Esophagus muscularis mucosa (tissue), 4 donors: ENCODE data around the gene MPC1. TPM values are rescaled to one million over a fixed set of nuclear protein-coding genes. Genes with fewer than 3 reads are reported as not detected.

Experiments used
- DNase-seq: peaks from one replicate; pipeline ENCODE4 v3.0.0-alpha.2; 2017; ENCODE audit errors: extremely low spot score
- H3K27ac ChIP-seq, 4 donors: fragments of 200-600 bp; sonication (generic); replicated peaks in 1 of 4; 1 replicate in 3 of 4; 2 replicates in 1 of 4; pipeline ENCODE4 v1.5.1; 2016 to 2019; ENCODE audit warnings: mild to moderate bottlenecking in 1 of 4
- H3K27me3 ChIP-seq, 4 donors: fragments of 200-600 bp; sonication (generic); one replicate each; pipeline versions ENCODE4 v1.5.1 to v1.6.0; 2016 to 2019
- H3K36me3 ChIP-seq, 4 donors: fragments of 200-600 bp; sonication (generic); one replicate each; pipeline ENCODE4 v1.5.1; 2016 to 2019
- H3K4me1 ChIP-seq, 4 donors: fragments of 200-600 bp; sonication (generic); one replicate each; pipeline ENCODE4 v1.5.1; 2016 to 2019
- H3K4me3 ChIP-seq, 4 donors: fragments of 200-600 bp; sonication (generic); 1 replicate in 2 of 4; 2 replicates in 2 of 4; pipeline ENCODE4 v1.5.1; 2016 to 2019; ENCODE audit warnings: mild to moderate bottlenecking in 4 of 4, moderate library complexity in 1 of 4
- H3K9me3 ChIP-seq, 4 donors: fragments of 200-600 bp; sonication (generic); 1 replicate in 3 of 4; 2 replicates in 1 of 4; pipeline ENCODE4 v1.5.1; 2016 to 2019
- EP300 ChIP-seq: sonication (generic); formaldehyde crosslinking; IDR thresholded peaks from one replicate; pipeline ENCODE4 v1.6.1; 2017; ENCODE audit warnings: antibody characterized with exemption
- POLR2A ChIP-seq: fragments of 450-650 bp; IDR thresholded peaks from one replicate; pipeline ENCODE4 v1.6.1; 2017; ENCODE audit warnings: antibody characterized with exemption, moderate library complexity, mild to moderate bottlenecking, low read depth
- POLR2AphosphoS5 ChIP-seq, 2 donors: sonication (generic); formaldehyde crosslinking; IDR thresholded peaks; one replicate each; pipeline ENCODE4 v1.6.1; 2017; ENCODE audit warnings: antibody characterized with exemption in 2 of 2
- WGBS: methylation state at CpG from one replicate; pipeline ENCODE4 v1.1.5; 2018; 5-methylcytosine and 5-hydroxymethylcytosine counted together
- intact Hi-C: fragments of 100-400 bp; cut with DNase I; formaldehyde crosslinking; loops from one replicate; pipeline ENCODE4 v1.15.1; 2023
- total RNA-seq, 4 donors: library from RNA; depleted of rRNA; stranded (reverse); fragments of >200 nt; gene quantifications; one replicate each; pipeline versions ENCODE4 v1.1.0 to v1.2.1, GENCODE V29; 2016
- TF ChIP-seq, protein P1 (sequence below), 3 experiments: fragments of 200-600 bp in 2 of 3; fragments of 450-650 bp in 1 of 3; sonication (generic) in 2 of 3; IDR thresholded peaks; one replicate each; pipeline ENCODE4 v1.5.1; 2017 to 2019; ENCODE audit warnings: antibody characterized with exemption in 3 of 3, mild to moderate bottlenecking in 2 of 3, moderate library complexity in 1 of 3

The MPC1 gene
- total RNA-seq, 4 donors from 2014 or later: 54.7 to 68.1 (median 63.1) TPM

- Histone ChIP-seq H3K4me1 (peaks cover 0 to 3% (median 0%) of the 10 kb centered on the region in 4 donors), H3K4me3 (no peak overlapping the region), H3K27ac (no peak overlapping the region), H3K9me3 (no peaks in the 10 kb centered on the region), H3K36me3 (peaks cover 24 to 88% (median 55%) of the 10 kb centered on the region in 4 donors), H3K27me3 (no peaks in the 10 kb centered on the region)
- intact Hi-C loops: no loop called here
- 91% methylated on average over 5 of the region's 5 CpGs for WGBS
- no peak for DNase-seq
- TF ChIP-seq POLR2AphosphoS5 (IDR thresholded peaks at IDR 0.05): no peak
- no peak for TF ChIP-seq POLR2A
- TF ChIP-seq, protein P1, sequence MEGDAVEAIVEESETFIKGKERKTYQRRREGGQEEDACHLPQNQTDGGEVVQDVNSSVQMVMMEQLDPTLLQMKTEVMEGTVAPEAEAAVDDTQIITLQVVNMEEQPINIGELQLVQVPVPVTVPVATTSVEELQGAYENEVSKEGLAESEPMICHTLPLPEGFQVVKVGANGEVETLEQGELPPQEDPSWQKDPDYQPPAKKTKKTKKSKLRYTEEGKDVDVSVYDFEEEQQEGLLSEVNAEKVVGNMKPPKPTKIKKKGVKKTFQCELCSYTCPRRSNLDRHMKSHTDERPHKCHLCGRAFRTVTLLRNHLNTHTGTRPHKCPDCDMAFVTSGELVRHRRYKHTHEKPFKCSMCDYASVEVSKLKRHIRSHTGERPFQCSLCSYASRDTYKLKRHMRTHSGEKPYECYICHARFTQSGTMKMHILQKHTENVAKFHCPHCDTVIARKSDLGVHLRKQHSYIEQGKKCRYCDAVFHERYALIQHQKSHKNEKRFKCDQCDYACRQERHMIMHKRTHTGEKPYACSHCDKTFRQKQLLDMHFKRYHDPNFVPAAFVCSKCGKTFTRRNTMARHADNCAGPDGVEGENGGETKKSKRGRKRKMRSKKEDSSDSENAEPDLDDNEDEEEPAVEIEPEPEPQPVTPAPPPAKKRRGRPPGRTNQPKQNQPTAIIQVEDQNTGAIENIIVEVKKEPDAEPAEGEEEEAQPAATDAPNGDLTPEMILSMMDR (IDR thresholded peaks at IDR 0.05): no peak
- no peak for TF ChIP-seq EP300
These were observed 59.3 kb downstream of the MPC1 start for GRCh38 chr6:166323395-166323794.

DNA sequence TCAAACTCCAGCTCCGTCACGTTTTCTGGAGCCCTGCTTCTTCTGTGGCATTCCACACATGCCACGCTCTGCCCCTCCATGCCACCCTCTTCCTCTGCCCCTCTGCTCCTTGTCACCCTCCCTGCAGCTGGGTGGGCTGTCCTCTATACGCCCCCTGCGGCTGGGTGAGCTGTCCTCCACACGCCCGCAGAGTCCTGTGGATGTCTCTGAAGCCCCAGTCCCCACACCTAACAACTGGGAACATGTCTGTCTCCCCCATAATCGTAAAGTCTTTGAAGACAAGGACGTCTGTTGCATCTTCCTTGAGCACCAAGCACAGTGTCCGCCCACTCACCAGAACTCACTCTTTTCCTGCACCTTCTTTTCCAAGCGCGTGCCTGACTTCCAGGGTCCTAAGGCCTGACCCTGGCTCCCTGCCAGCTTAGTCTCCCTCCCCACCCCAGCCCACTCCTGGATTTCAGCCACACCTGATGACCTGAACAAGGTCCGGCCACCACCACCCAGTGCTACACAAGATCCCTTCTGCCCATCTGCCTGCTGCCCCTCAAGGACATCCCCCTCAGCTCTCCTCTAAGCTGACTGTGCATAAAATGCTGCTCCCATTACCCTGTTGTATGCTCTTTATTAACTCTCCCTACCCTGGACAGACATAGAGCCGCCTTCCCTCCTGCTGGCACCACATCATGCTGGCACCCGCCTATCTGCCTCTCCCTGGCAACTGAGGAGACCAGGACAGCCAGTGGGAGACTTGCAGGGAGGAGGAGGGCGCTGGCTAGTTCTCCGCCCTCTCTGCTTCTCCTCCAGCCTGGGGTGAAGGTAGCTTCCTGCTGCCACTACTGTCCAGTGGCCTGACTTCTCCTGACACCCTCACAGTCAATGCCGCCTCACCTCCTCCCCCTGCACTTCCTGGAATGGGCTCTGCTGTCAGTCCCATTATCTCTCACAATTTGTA, 63.8 kb downstream of the MPC1 start:
- H3K27ac ChIP-seq: no peak overlapping the region
- H3K27me3 ChIP-seq: no peaks in the 10 kb centered on the region
- no peak for DNase-seq
- no peak for TF ChIP-seq POLR2AphosphoS5 (IDR thresholded peaks at IDR 0.05)
- no peak for TF ChIP-seq POLR2A
- TF ChIP-seq, protein P1 (IDR thresholded peaks at IDR 0.05): no peak
- no peak for TF ChIP-seq EP300
- no peaks in the 10 kb centered on the region for H3K9me3 ChIP-seq
- H3K36me3 ChIP-seq: peaks cover 0 to 53% (median 33%) of the 10 kb centered on the region in 4 donors
- 84% methylated on average over 18 of the region's 18 CpGs for WGBS
- intact Hi-C loops: no loop called here
- H3K4me3 ChIP-seq: no peak overlapping the region
- peaks cover 0 to 3% (median 0%) of the 10 kb centered on the region in 4 donors for H3K4me1 ChIP-seq

GRCh38 chr6:166318227-166318626, 64.5 kb downstream of the MPC1 start:
- H3K27ac ChIP-seq: no peak overlapping the region
- peaks cover 0 to 3% (median 0%) of the 10 kb centered on the region in 4 donors for H3K4me1 ChIP-seq
- H3K36me3 ChIP-seq: peaks cover 0 to 46% (median 28%) of the 10 kb centered on the region in 4 donors
- H3K9me3 ChIP-seq: no peaks in the 10 kb centered on the region
- TF ChIP-seq EP300 (no peak), POLR2AphosphoS5 (IDR thresholded peaks at IDR 0.05) (no peak), POLR2A (no peak)
- TF ChIP-seq, protein P1 (IDR thresholded peaks at IDR 0.05): no peak
- DNase-seq: no peak
- H3K27me3 ChIP-seq: no peaks in the 10 kb centered on the region
- H3K4me3 ChIP-seq: no peak overlapping the region
- WGBS: 92% methylated on average over 2 of the region's 14 CpGs
- intact Hi-C loops: no loop called here

GRCh38 chr6:166317261-166318212, 65.2 kb downstream of the MPC1 start:
- no peaks in the 10 kb centered on the region for H3K27me3 ChIP-seq
- no peak for TF ChIP-seq POLR2A
- TF ChIP-seq EP300: no peak
- TF ChIP-seq, protein P1 (IDR thresholded peaks at IDR 0.05): no peak
- no peak for TF ChIP-seq POLR2AphosphoS5 (IDR thresholded peaks at IDR 0.05)
- no peaks in the 10 kb centered on the region for H3K9me3 ChIP-seq
- no peak overlapping the region for H3K4me3 ChIP-seq
- WGBS: 79% methylated on average over 17 of the region's 19 CpGs
- no peak overlapping the region for H3K27ac ChIP-seq
- intact Hi-C loops: no loop called here
- peaks cover 0 to 3% (median 0%) of the 10 kb centered on the region in 4 donors for H3K4me1 ChIP-seq
- DNase-seq: no peak
- peaks cover 0 to 40% (median 22%) of the 10 kb centered on the region in 4 donors for H3K36me3 ChIP-seq
